ENCODE data around the gene DENND1A.

The DENND1A gene

DNA sequence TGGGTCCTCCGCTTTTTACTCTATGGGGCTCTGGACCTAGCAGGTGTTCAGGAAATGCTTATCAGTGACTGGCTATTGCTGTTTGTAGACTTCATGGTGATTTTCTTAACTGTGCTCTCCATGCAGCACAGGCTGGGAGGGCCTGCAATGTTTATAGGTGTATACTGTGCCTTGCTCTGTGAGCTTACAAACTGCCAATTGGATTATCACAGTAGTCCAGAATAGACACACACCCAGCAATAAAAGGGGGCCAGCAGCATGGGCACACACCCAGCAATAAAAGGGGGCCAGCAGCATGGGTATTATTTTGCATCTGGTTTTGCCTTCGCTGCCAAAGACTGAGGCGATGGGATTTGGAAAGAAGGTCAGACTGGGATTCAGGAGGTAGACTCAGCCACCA lies 473.9 kb downstream of the DENND1A start:
- H3K14ac ChIP-seq (ENCODE audit: low read length in 2 of 2): no peak overlapping the region
- H3K18ac ChIP-seq (ENCODE audit: low read depth in 1 of 2, low read length in 2 of 2): no peak overlapping the region
- H3K23ac ChIP-seq (ENCODE audit: low read length in 2 of 2): no peak overlapping the region
- 100% methylated on average over 3 of the region's 3 CpGs for WGBS
- no peak overlapping the region for H2BK15ac ChIP-seq (ENCODE audit: low read depth, poor library complexity, severe bottlenecking)
- no peaks in the 10 kb centered on the region for H3K9me3 ChIP-seq (ENCODE audit: control insufficient read depth, low read length)
- H4K91ac ChIP-seq (ENCODE audit: low read length): no peak overlapping the region
- no peak overlapping the region for H3K9ac ChIP-seq (ENCODE audit: low read length)
- no peaks in the 10 kb centered on the region for H3K79me1 ChIP-seq (replicated peaks; ENCODE audit: low read length, poor library complexity, severe bottlenecking)
- H2BK120ac ChIP-seq (ENCODE audit: low read depth, low read length): no peak overlapping the region
- DNase-seq: no peak
- no peak overlapping the region for H2BK5ac ChIP-seq (ENCODE audit: low read depth, low read length, poor library complexity, severe bottlenecking)
- H4K8ac ChIP-seq (ENCODE audit: low read length): no peak overlapping the region
- H3K27ac ChIP-seq (ENCODE audit: low read length, poor library complexity, severe bottlenecking): no peak overlapping the region
- H3K4me2 ChIP-seq (ENCODE audit: low read length, poor library complexity, severe bottlenecking): no peak overlapping the region
- peaks cover 6 to 19% of the 10 kb centered on the region in 2 experiments for H3K36me3 ChIP-seq (ENCODE audit: control insufficient read depth in 1 of 2, insufficient read depth in 2 of 2, low read depth in 1 of 2, low read length in 2 of 2)
- H3K4ac ChIP-seq (ENCODE audit: low read depth in 1 of 2, low read length in 2 of 2): no peak overlapping the region
- H3K27me3 ChIP-seq (ENCODE audit: control insufficient read depth in 1 of 2, insufficient read depth in 1 of 2, low read length in 2 of 2): no peaks in the 10 kb centered on the region
- H3K4me3 ChIP-seq (ENCODE audit: insufficient read depth in 1 of 2, low read depth in 1 of 2, low read length in 2 of 2): no peak overlapping the region
- H2AK5ac ChIP-seq (ENCODE audit: low read length, severe bottlenecking): no peak overlapping the region
- no peak overlapping the region for H2BK12ac ChIP-seq (ENCODE audit: low read length in 2 of 2)
- no peak overlapping the region for H2AFZ ChIP-seq (ENCODE audit: low read depth, low read length)
- peaks cover 2% of the 10 kb centered on the region for H3K4me1 ChIP-seq (ENCODE audit: control insufficient read depth, insufficient read depth, low read depth, low read length)

GRCh38 chr9:123455187-123455586 lies 474.7 kb downstream of the DENND1A start:
- Histone ChIP-seq H2BK15ac (ENCODE audit: low read depth, poor library complexity, severe bottlenecking) (no peak overlapping the region), H3K36me3 (ENCODE audit: control insufficient read depth in 1 of 2, insufficient read depth in 2 of 2, low read depth in 1 of 2, low read length in 2 of 2) (peaks cover 6 to 21% of the 10 kb centered on the region in 2 experiments), H2BK120ac (ENCODE audit: low read depth, low read length) (no peak overlapping the region), H3K4me1 (ENCODE audit: control insufficient read depth, insufficient read depth, low read depth, low read length) (peaks cover 2% of the 10 kb centered on the region), H3K27ac (ENCODE audit: low read length, poor library complexity, severe bottlenecking) (no peak overlapping the region), H4K91ac (ENCODE audit: low read length) (no peak overlapping the region), H2BK5ac (ENCODE audit: low read depth, low read length, poor library complexity, severe bottlenecking) (no peak overlapping the region), H3K79me1 (replicated peaks; ENCODE audit: low read length, poor library complexity, severe bottlenecking) (no peaks in the 10 kb centered on the region), H3K23ac (ENCODE audit: low read length in 2 of 2) (no peak overlapping the region), H2BK12ac (ENCODE audit: low read length in 2 of 2) (no peak overlapping the region), H2AFZ (ENCODE audit: low read depth, low read length) (no peak overlapping the region), H3K9me3 (ENCODE audit: control insufficient read depth, low read length) (no peaks in the 10 kb centered on the region), H3K27me3 (ENCODE audit: control insufficient read depth in 1 of 2, insufficient read depth in 1 of 2, low read length in 2 of 2) (no peaks in the 10 kb centered on the region), H3K9ac (ENCODE audit: low read length) (no peak overlapping the region), H2AK5ac (ENCODE audit: low read length, severe bottlenecking) (no peak overlapping the region), H3K4ac (ENCODE audit: low read depth in 1 of 2, low read length in 2 of 2) (no peak overlapping the region), H3K4me2 (ENCODE audit: low read length, poor library complexity, severe bottlenecking) (no peak overlapping the region), H4K8ac (ENCODE audit: low read length) (no peak overlapping the region), H3K4me3 (ENCODE audit: insufficient read depth in 1 of 2, low read depth in 1 of 2, low read length in 2 of 2) (no peak overlapping the region), H3K14ac (ENCODE audit: low read length in 2 of 2) (peak overlapping the region in 1 of 2 experiments; percentile 35), H3K18ac (ENCODE audit: low read depth in 1 of 2, low read length in 2 of 2) (no peak overlapping the region)
- DNase-seq: no peak
- 95% methylated on average over 13 of the region's 13 CpGs for WGBS

GRCh38 chr9:123454361-123454760 lies 475.6 kb downstream of the DENND1A start:
- H2BK5ac ChIP-seq (ENCODE audit: low read depth, low read length, poor library complexity, severe bottlenecking): no peak overlapping the region
- no peak overlapping the region for H4K8ac ChIP-seq (ENCODE audit: low read length)
- H2BK15ac ChIP-seq (ENCODE audit: low read depth, poor library complexity, severe bottlenecking): no peak overlapping the region
- H3K27me3 ChIP-seq (ENCODE audit: control insufficient read depth in 1 of 2, insufficient read depth in 1 of 2, low read length in 2 of 2): no peaks in the 10 kb centered on the region
- peaks cover 2% of the 10 kb centered on the region for H3K4me1 ChIP-seq (ENCODE audit: control insufficient read depth, insufficient read depth, low read depth, low read length)
- H2AFZ ChIP-seq (ENCODE audit: low read depth, low read length): no peak overlapping the region
- no peak overlapping the region for H3K4me2 ChIP-seq (ENCODE audit: low read length, poor library complexity, severe bottlenecking)
- no peak overlapping the region for H3K9ac ChIP-seq (ENCODE audit: low read length)
- H3K18ac ChIP-seq (ENCODE audit: low read depth in 1 of 2, low read length in 2 of 2): no peak overlapping the region
- H3K79me1 ChIP-seq (replicated peaks; ENCODE audit: low read length, poor library complexity, severe bottlenecking): no peaks in the 10 kb centered on the region
- H3K23ac ChIP-seq (ENCODE audit: low read length in 2 of 2): no peak overlapping the region
- no peak overlapping the region for H3K4ac ChIP-seq (ENCODE audit: low read depth in 1 of 2, low read length in 2 of 2)
- no peak overlapping the region for H3K27ac ChIP-seq (ENCODE audit: low read length, poor library complexity, severe bottlenecking)
- 97% methylated on average over 3 of the region's 3 CpGs for WGBS
- H2BK12ac ChIP-seq (ENCODE audit: low read length in 2 of 2): no peak overlapping the region
- no peak for DNase-seq
- H3K36me3 ChIP-seq (ENCODE audit: control insufficient read depth in 1 of 2, insufficient read depth in 2 of 2, low read depth in 1 of 2, low read length in 2 of 2): peaks cover 6 to 24% of the 10 kb centered on the region in 2 experiments
- H3K9me3 ChIP-seq (ENCODE audit: control insufficient read depth, low read length): no peaks in the 10 kb centered on the region
- H2AK5ac ChIP-seq (ENCODE audit: low read length, severe bottlenecking): no peak overlapping the region
- H2BK120ac ChIP-seq (ENCODE audit: low read depth, low read length): no peak overlapping the region
- no peak overlapping the region for H3K14ac ChIP-seq (ENCODE audit: low read length in 2 of 2)
- H3K4me3 ChIP-seq (ENCODE audit: insufficient read depth in 1 of 2, low read depth in 1 of 2, low read length in 2 of 2): no peak overlapping the region
- no peak overlapping the region for H4K91ac ChIP-seq (ENCODE audit: low read length)

- Histone ChIP-seq H3K4me2 (ENCODE audit: low read length, poor library complexity, severe bottlenecking) (no peak overlapping the region), H3K36me3 (ENCODE audit: control insufficient read depth in 1 of 2, insufficient read depth in 2 of 2, low read depth in 1 of 2, low read length in 2 of 2) (peaks cover 6 to 25% of the 10 kb centered on the region in 2 experiments), H4K8ac (ENCODE audit: low read length) (no peak overlapping the region), H2AK5ac (ENCODE audit: low read length, severe bottlenecking) (no peak overlapping the region), H3K18ac (ENCODE audit: low read depth in 1 of 2, low read length in 2 of 2) (no peak overlapping the region), H4K91ac (ENCODE audit: low read length) (no peak overlapping the region), H2AFZ (ENCODE audit: low read depth, low read length) (no peak overlapping the region), H3K9me3 (ENCODE audit: control insufficient read depth, low read length) (no peaks in the 10 kb centered on the region), H2BK120ac (ENCODE audit: low read depth, low read length) (no peak overlapping the region), H3K27me3 (ENCODE audit: control insufficient read depth in 1 of 2, insufficient read depth in 1 of 2, low read length in 2 of 2) (no peaks in the 10 kb centered on the region), H3K23ac (ENCODE audit: low read length in 2 of 2) (no peak overlapping the region), H2BK15ac (ENCODE audit: low read depth, poor library complexity, severe bottlenecking) (no peak overlapping the region), H2BK5ac (ENCODE audit: low read depth, low read length, poor library complexity, severe bottlenecking) (no peak overlapping the region), H3K27ac (ENCODE audit: low read length, poor library complexity, severe bottlenecking) (no peak overlapping the region), H3K4me1 (ENCODE audit: control insufficient read depth, insufficient read depth, low read depth, low read length) (peaks cover 2% of the 10 kb centered on the region), H2BK12ac (ENCODE audit: low read length in 2 of 2) (no peak overlapping the region), H3K4ac (ENCODE audit: low read depth in 1 of 2, low read length in 2 of 2) (no peak overlapping the region), H3K9ac (ENCODE audit: low read length) (no peak overlapping the region), H3K79me1 (replicated peaks; ENCODE audit: low read length, poor library complexity, severe bottlenecking) (no peaks in the 10 kb centered on the region), H3K14ac (ENCODE audit: low read length in 2 of 2) (no peak overlapping the region), H3K4me3 (ENCODE audit: insufficient read depth in 1 of 2, low read depth in 1 of 2, low read length in 2 of 2) (no peak overlapping the region)
- 94% methylated on average over 7 of the region's 7 CpGs for WGBS
- DNase-seq: no peak
Measured at GRCh38 chr9:123453831-123454321, 476.1 kb downstream of the DENND1A start.
